ENCODE results near the gene GRAMD1A.

DNA sequence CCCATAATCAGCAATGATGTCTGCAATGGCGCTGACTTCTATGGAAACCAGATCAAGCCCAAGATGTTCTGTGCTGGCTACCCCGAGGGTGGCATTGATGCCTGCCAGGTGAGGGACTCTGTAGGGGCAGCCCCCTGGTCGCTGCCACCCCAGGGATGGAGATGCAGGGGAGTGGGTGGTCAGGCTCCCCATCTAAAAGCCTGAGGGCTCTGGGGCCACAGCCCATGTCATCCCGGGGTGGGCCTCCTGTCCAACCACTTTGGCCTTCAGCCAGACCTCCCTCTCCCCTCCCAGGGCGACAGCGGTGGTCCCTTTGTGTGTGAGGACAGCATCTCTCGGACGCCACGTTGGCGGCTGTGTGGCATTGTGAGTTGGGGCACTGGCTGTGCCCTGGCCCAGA lies 65.5 kb downstream of the GRAMD1A start:
- TF ChIP-seq, protein P1, sequence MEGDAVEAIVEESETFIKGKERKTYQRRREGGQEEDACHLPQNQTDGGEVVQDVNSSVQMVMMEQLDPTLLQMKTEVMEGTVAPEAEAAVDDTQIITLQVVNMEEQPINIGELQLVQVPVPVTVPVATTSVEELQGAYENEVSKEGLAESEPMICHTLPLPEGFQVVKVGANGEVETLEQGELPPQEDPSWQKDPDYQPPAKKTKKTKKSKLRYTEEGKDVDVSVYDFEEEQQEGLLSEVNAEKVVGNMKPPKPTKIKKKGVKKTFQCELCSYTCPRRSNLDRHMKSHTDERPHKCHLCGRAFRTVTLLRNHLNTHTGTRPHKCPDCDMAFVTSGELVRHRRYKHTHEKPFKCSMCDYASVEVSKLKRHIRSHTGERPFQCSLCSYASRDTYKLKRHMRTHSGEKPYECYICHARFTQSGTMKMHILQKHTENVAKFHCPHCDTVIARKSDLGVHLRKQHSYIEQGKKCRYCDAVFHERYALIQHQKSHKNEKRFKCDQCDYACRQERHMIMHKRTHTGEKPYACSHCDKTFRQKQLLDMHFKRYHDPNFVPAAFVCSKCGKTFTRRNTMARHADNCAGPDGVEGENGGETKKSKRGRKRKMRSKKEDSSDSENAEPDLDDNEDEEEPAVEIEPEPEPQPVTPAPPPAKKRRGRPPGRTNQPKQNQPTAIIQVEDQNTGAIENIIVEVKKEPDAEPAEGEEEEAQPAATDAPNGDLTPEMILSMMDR (conservative IDR thresholded peaks at IDR 0.05): no peak
- TF ChIP-seq EZH2 (IDR thresholded peaks at IDR 0.05; ENCODE audit: low read depth): no peak

Measured in PC-9 (cell line).